ENCODE measurements around the gene NFE2L2.

- TF ChIP-seq, protein P1, sequence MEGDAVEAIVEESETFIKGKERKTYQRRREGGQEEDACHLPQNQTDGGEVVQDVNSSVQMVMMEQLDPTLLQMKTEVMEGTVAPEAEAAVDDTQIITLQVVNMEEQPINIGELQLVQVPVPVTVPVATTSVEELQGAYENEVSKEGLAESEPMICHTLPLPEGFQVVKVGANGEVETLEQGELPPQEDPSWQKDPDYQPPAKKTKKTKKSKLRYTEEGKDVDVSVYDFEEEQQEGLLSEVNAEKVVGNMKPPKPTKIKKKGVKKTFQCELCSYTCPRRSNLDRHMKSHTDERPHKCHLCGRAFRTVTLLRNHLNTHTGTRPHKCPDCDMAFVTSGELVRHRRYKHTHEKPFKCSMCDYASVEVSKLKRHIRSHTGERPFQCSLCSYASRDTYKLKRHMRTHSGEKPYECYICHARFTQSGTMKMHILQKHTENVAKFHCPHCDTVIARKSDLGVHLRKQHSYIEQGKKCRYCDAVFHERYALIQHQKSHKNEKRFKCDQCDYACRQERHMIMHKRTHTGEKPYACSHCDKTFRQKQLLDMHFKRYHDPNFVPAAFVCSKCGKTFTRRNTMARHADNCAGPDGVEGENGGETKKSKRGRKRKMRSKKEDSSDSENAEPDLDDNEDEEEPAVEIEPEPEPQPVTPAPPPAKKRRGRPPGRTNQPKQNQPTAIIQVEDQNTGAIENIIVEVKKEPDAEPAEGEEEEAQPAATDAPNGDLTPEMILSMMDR (IDR thresholded peaks at IDR 0.05; ENCODE audit: low read length) = no peak
- TF ChIP-seq EZH2 (IDR thresholded peaks at IDR 0.05; ENCODE audit: borderline replicate concordance, low read length) = no peak
Observed at GRCh38 chr2:177289824-177290628, 25.5 kb upstream of the NFE2L2 start.

Data from OCI-LY1 (cell line).